ENCODE measurements around the gene LEAP2. TPM values are rescaled to one million over a fixed set of nuclear protein-coding genes. Genes with fewer than 3 reads are reported as not detected.

LEAP2 gene, protein sequence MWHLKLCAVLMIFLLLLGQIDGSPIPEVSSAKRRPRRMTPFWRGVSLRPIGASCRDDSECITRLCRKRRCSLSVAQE
- total RNA-seq = 0.49 TPM in 1 of 2 replicates, not detected in the other

GRCh38 chr5:132873119-132873929, at the start of gene LEAP2:
Gene LEAP2 (plus strand): TSS chr5:132873668. CDS start chr5:132873695, 27 bp downstream.

DNA sequence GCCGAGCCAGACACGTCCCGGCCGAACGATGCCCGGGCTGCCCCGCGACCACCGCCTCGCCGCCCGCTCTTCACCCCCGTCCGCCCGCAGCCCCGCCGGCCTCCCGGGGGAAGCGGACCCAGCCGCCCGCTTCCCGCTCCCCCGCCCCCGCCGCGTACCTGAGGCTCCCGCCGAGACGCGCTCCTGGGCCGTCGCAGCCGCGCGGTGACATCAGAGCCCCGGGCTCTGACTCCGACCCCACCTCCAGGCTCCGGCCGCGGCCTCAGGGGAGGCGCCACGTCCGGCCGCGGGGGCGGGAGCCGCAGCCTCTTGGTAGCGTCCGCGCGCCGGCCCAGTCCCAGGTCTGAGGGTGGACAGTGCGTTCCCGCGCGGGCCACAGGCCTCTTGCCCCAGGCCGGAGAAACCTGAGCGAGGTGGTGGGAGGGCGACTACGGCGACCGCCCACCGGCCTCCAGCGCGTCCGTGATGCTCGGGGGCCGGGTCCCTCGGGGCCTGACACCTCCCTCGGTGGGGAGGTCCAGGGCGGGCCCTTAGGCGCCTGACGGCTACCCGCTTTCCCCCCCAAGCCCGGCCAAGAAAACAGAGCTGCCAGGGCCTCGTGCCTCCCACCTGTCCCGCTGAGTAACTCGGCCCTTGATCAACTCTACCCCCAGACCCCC, 42.9 kb upstream of the LEAP2 start, which contains the start of gene SHROOM1:
SHROOM1 (minus strand) TSS at position 212 of the 659 bp plus-strand sequence. CDS start 4,507 bp downstream, outside the sequence.

GRCh38 chr5:132866342-132867045, 7.0 kb upstream of the LEAP2 start, which contains the start of the genes GDF9 and UQCRQ:
Gene GDF9 (minus strand): TSS chr5:132866469. CDS start chr5:132864533, 1,936 bp downstream.
Gene UQCRQ (plus strand): TSS chr5:132866642. CDS start chr5:132866882, 240 bp downstream.

Other genes starting within 250 kb of the LEAP2 start
- not detected in 2 replicates for gene IL13, start 215.5 kb upstream of the LEAP2 start, total RNA-seq
- gene IL4, start 199.7 kb upstream of the LEAP2 start, total RNA-seq = not detected in 2 replicates
- gene KIF3A, start 136.1 kb upstream of the LEAP2 start, total RNA-seq = 5.1 and 8.6 TPM in 2 replicates
- gene CCNI2, start 126.2 kb upstream of the LEAP2 start, total RNA-seq = 0.49 and 0.93 TPM in 2 replicates
- 28.1 and 42.8 TPM in 2 replicates for gene SEPTIN8, start 96.4 kb upstream of the LEAP2 start, total RNA-seq
- gene SOWAHA, start 60.4 kb upstream of the LEAP2 start, total RNA-seq = 0.14 and 0.28 TPM in 2 replicates
- gene SHROOM1, start 43.0 kb upstream of the LEAP2 start, total RNA-seq = 2.4 and 3.7 TPM in 2 replicates
- 0.14 TPM in 1 of 2 replicates, not detected in the other for gene GDF9, start 7.2 kb upstream of the LEAP2 start, total RNA-seq
- 288 and 334 TPM in 2 replicates for gene UQCRQ, start 7.0 kb upstream of the LEAP2 start, total RNA-seq
- gene AFF4, start 90.0 kb downstream of the LEAP2 start, total RNA-seq = 22.2 and 38.1 TPM in 2 replicates
- 12.5 and 37.9 TPM in 2 replicates for gene ZCCHC10, start 152.9 kb downstream of the LEAP2 start, total RNA-seq
- 119 and 122 TPM in 2 replicates for gene HSPA4, start 178.3 kb downstream of the LEAP2 start, total RNA-seq